HCT116 (cell line): ENCODE measurements around the gene TLR9. TPM values are rescaled to one million over a fixed set of nuclear protein-coding genes. Genes with fewer than 3 reads are reported as not detected.

Experiments
- ATAC-seq: fragments of 200-7000 bp; cut with Tn5 transposase; 2 replicates; pipeline ENCODE4 v1.9.1; 2020; ENCODE audit warnings: mild to moderate bottlenecking, moderate library complexity
- BruUV-seq: library from RNA; stranded (reverse); fragments of 400-500 nt; replicated peaks from 2 replicates; lab custom pipeline; 2021; lab: Mats Ljungman, UMichigan
- CTCF ChIA-PET: fragments of 300-600 bp; sonication (Branson Sonifier 250); formaldehyde crosslinking; loops from one replicate; lab custom pipeline; 2021; ENCODE audit warnings: antibody characterized with exemption; lab: Charles Lee
- POLR2A ChIA-PET: fragments of 300-600, 350-600 bp; sonication (Branson Sonifier 250); formaldehyde crosslinking; loops from one replicate; lab custom pipeline; 2021; ENCODE audit warnings: antibody characterized with exemption; lab: Charles Lee
- RAD21 ChIA-PET, 2 experiments: fragments of 300-600 bp; sonication (Branson Sonifier 250); formaldehyde crosslinking; loops; one replicate each; lab custom pipeline; 2023; ENCODE audit warnings: low total read pairs in 2 of 2; ENCODE audit not compliant: uncharacterized antibody in 2 of 2, unreplicated experiment in 2 of 2, low non-redundant PET in 1 of 2; lab: Charles Lee
- DNase-seq: peaks from one replicate; pipeline ENCODE4 v3.0.0-alpha.2; 2010; ENCODE audit warnings: low read depth, low spot score
- H2AFZ ChIP-seq: fragments of 200-600 bp; shearing (Covaris generic), sonication (generic); 2 replicates; pipeline ENCODE4 v1.6.1; 2017; ENCODE audit warnings: low read depth, mixed run types, mixed read lengths, antibody characterized with exemption, low read length; ENCODE audit not compliant: poor library complexity, severe bottlenecking
- H3K27ac ChIP-seq: 2 replicates; pipeline ENCODE4 v1.5.1; 2012; ENCODE audit warnings: low read depth, low read length
- H3K27me3 ChIP-seq: fragments of 200-600 bp; sonication (generic); 2 replicates; pipeline ENCODE4 v1.6.1; 2016; ENCODE audit warnings: mixed run types, low read length, mixed read lengths; ENCODE audit not compliant: insufficient read depth
- H3K36me3 ChIP-seq, 2 experiments: fragments of 200-500 bp in 1 of 2; fragments of 200-600 bp in 1 of 2; sonication (Bioruptor generic) in 1 of 2; sonication (generic) in 1 of 2; 2 replicates each; pipeline versions ENCODE4 v1.5.1 to v1.6.1; 2014 to 2016; ENCODE audit warnings: low read length in 2 of 2, inconsistent platforms in 1 of 2, mixed read lengths in 1 of 2, mixed run types in 1 of 2; ENCODE audit not compliant: insufficient read depth in 2 of 2, control insufficient read depth in 1 of 2
- H3K4me1 ChIP-seq, 2 experiments: fragments of 200-600 bp in 1 of 2; sonication (generic) in 1 of 2; 2 replicates each; pipeline versions ENCODE4 v1.5.1 to v1.6.1; 2012 to 2017; ENCODE audit warnings: low read length in 2 of 2, inconsistent platforms in 1 of 2, mild to moderate bottlenecking in 1 of 2, mixed read lengths in 1 of 2, mixed run types in 1 of 2, moderate library complexity in 1 of 2; ENCODE audit not compliant: insufficient read depth in 2 of 2, control insufficient read depth in 1 of 2
- H3K4me2 ChIP-seq: fragments of 200-600 bp; sonication (generic); 2 replicates; pipeline ENCODE4 v1.6.1; 2017; ENCODE audit warnings: mixed run types, low read length, mixed read lengths
- H3K4me3 ChIP-seq, 2 experiments: fragments of 200-600 bp in 1 of 2; sonication (generic) in 1 of 2; replicated peaks in 1 of 2; 2 replicates each; pipeline ENCODE4 v1.5.1; 2011 to 2016; ENCODE audit warnings: low read length in 2 of 2, control low read depth in 1 of 2, low read depth in 1 of 2, mild to moderate bottlenecking in 1 of 2, mixed read lengths in 1 of 2, mixed run types in 1 of 2
- H3K79me2 ChIP-seq: fragments of 200-600 bp; sonication (generic); 2 replicates; pipeline ENCODE4 v1.6.1; 2017; ENCODE audit warnings: mild to moderate bottlenecking, mixed run types, low read length, moderate library complexity, mixed read lengths; ENCODE audit not compliant: insufficient read depth
- H3K9ac ChIP-seq: fragments of 200-600 bp; sonication (generic); 2 replicates; pipeline ENCODE4 v1.6.1; 2016; ENCODE audit warnings: low read length, mixed read lengths
- H3K9me2 ChIP-seq: fragments of 200-600 bp; sonication (generic), shearing (Covaris generic); 2 replicates; pipeline ENCODE4 v1.6.1; 2017; ENCODE audit warnings: mixed run types, mild to moderate bottlenecking, moderate library complexity; ENCODE audit not compliant: insufficient read depth
- H3K9me3 ChIP-seq, 2 experiments: fragments of 200-500 bp in 1 of 2; fragments of 200-600 bp in 1 of 2; sonication (Bioruptor generic) in 1 of 2; sonication (generic) in 1 of 2; 2 replicates each; pipeline ENCODE4 v1.6.1; 2014 to 2017; ENCODE audit warnings: low read length in 2 of 2, mixed read lengths in 2 of 2, inconsistent platforms in 1 of 2, low read depth in 1 of 2, mild to moderate bottlenecking in 1 of 2, mixed run types in 1 of 2, moderate library complexity in 1 of 2; ENCODE audit not compliant: control insufficient read depth in 1 of 2, insufficient read depth in 1 of 2
- H4K20me1 ChIP-seq: fragments of 200-600 bp; sonication (generic), shearing (Covaris generic); 2 replicates; pipeline ENCODE4 v1.6.1; 2017; ENCODE audit warnings: mixed run types, mild to moderate bottlenecking, moderate library complexity; ENCODE audit not compliant: insufficient read depth
- ELF1 ChIP-seq: IDR thresholded peaks from 2 replicates; pipeline ENCODE4 v1.6.1; 2012; ENCODE audit warnings: low read depth, borderline replicate concordance
- EZH2 ChIP-seq: fragments of 200-600 bp; sonication (generic); IDR thresholded peaks from 2 replicates; pipeline ENCODE4 v1.6.1; 2017; ENCODE audit warnings: antibody characterized with exemption, mixed run types
- EZH2phosphoT487 ChIP-seq: fragments of 200-600 bp; IDR thresholded peaks from 2 replicates; pipeline ENCODE4 v1.6.1; 2018; ENCODE audit warnings: antibody characterized with exemption, borderline replicate concordance
- POLR2A ChIP-seq: IDR thresholded peaks from 2 replicates; pipeline ENCODE4 v1.7.0; 2011; ENCODE audit warnings: borderline replicate concordance; ENCODE audit not compliant: insufficient read depth, insufficient read length; ENCODE audit errors: extremely low read depth
- POLR2AphosphoS5 ChIP-seq: IDR thresholded peaks from 2 replicates; pipeline ENCODE4 v1.6.1; 2011; ENCODE audit warnings: mild to moderate bottlenecking, low read depth, low read length, moderate library complexity
- SIN3A ChIP-seq: IDR thresholded peaks from 2 replicates; pipeline ENCODE4 v1.6.1; 2012; ENCODE audit warnings: low read depth
- SP1 ChIP-seq: IDR thresholded peaks from 2 replicates; pipeline ENCODE4 v1.6.1; 2012; ENCODE audit warnings: low read depth
- TCF7L2 ChIP-seq: IDR thresholded peaks from 2 replicates; pipeline ENCODE4 v1.7.0; 2011; ENCODE audit warnings: borderline replicate concordance, inconsistent platforms; ENCODE audit not compliant: insufficient read depth, insufficient read length; ENCODE audit errors: extremely low read depth
- ZNF274 ChIP-seq: fragments of 200-500 bp; sonication (Bioruptor generic); IDR thresholded peaks from 2 replicates; pipeline ENCODE4 v1.6.1; 2014; ENCODE audit warnings: mild to moderate bottlenecking, low read depth, low read length, inconsistent platforms
- intact Hi-C: fragments of 100-400 bp; cut with micrococcal nuclease; formaldehyde crosslinking; loops from 2 replicates; pipeline ENCODE4 v1.10.0; 2022
- total RNA-seq: library from RNA; stranded (reverse); gene quantifications from one replicate; pipeline ENCODE4 v1.2.1, GENCODE V29; 2021; ENCODE audit not compliant: unreplicated experiment
- TF ChIP-seq, protein P1 (sequence below): IDR thresholded peaks from 2 replicates; pipeline ENCODE4 v1.6.1; 2012
- TF ChIP-seq, protein P2 (sequence below): IDR thresholded peaks from 2 replicates; pipeline ENCODE4 v1.6.1; 2012; ENCODE audit warnings: low read depth

TLR9 gene
- total RNA-seq, 1 experiment from 2014 or later = 0.15 TPM

DNA sequence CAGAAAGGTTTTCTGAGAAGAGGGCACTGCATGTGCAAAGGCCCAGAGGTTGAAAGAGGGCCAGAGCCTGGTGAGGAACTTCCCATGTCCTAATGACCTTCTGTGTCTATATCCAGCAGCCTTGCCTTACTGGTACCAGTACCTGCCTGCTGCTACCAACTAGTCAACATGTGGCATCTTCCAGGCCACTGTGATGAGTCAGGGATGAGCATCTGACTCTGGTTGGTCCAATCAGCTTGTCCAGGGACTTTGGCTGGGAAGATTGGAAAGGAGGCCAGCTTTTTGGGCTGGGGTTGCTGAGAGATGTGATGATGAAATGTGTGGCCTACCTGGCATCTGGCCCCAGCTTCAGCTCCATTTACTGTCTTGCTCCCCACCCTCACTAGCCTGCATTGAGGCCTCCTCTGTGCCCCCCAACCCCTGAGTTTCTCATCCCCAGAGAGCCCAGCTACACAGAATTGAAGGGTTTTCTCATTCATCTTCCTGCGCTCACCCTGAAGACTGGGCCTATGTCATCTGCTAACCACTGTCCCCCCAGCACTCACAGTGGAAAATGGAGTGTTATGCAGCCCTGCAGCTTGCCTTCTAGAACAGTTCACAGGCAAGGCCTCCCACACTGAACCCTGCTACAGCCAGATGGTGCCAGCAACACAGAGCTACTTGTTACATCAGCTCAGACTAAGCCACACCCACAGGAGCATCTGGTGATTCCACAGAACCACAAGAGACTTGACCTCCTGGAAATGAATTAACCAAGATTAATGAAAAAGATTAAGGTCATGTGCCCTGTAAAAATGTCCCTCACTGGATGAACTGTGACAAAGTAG is 14.8 kb upstream of the TLR9 start:
- Histone ChIP-seq H3K4me1 (peaks cover 49 to 60% of the 10 kb centered on the region in 2 experiments), H4K20me1 (no peaks in the 10 kb centered on the region), H3K4me2 (peak overlapping the region; percentile 84), H3K9me2 (no peaks in the 10 kb centered on the region), H3K27me3 (no peaks in the 10 kb centered on the region), H3K79me2 (peaks cover 29% of the 10 kb centered on the region), H3K9ac (peak overlapping the region; percentile 87), H3K9me3 (peaks cover 0 to 4% of the 10 kb centered on the region in 2 experiments; a peak in 1 of 4 replicates), H2AFZ (no peak overlapping the region)
- ChIA-PET CTCF (interaction anchor here (0.9 to 1.8 kb wide), 8 partner anchors 8 to 267 kb away, joined by 3 to 8 read pairs (median 4); partner anchors contain the start of genes ABHD14B and WDR82), POLR2A (interaction anchor here (0.6 to 3.9 kb wide), 10 partner anchors 9 to 148 kb away, joined by 3 to 18 read pairs (median 4); partner anchors contain the start of genes GLYCTK, POC1A and WDR82)
- intact Hi-C loops = no loop called here
- ATAC-seq = peak; percentile 26
- TF ChIP-seq POLR2A (no peak), POLR2AphosphoS5 (peak; percentile 91)
- TF ChIP-seq, all 23 proteins: peak for 1
- BruUV-seq = no TSS peak
- H3K4me3 ChIP-seq = peak overlapping the region; percentile 87 to 93
- H3K27ac ChIP-seq = peak overlapping the region; percentile 98
- peak; percentile 67 for DNase-seq
- RAD21 ChIA-PET = no interaction called here
- H3K36me3 ChIP-seq = no peaks in the 10 kb centered on the region

DNA sequence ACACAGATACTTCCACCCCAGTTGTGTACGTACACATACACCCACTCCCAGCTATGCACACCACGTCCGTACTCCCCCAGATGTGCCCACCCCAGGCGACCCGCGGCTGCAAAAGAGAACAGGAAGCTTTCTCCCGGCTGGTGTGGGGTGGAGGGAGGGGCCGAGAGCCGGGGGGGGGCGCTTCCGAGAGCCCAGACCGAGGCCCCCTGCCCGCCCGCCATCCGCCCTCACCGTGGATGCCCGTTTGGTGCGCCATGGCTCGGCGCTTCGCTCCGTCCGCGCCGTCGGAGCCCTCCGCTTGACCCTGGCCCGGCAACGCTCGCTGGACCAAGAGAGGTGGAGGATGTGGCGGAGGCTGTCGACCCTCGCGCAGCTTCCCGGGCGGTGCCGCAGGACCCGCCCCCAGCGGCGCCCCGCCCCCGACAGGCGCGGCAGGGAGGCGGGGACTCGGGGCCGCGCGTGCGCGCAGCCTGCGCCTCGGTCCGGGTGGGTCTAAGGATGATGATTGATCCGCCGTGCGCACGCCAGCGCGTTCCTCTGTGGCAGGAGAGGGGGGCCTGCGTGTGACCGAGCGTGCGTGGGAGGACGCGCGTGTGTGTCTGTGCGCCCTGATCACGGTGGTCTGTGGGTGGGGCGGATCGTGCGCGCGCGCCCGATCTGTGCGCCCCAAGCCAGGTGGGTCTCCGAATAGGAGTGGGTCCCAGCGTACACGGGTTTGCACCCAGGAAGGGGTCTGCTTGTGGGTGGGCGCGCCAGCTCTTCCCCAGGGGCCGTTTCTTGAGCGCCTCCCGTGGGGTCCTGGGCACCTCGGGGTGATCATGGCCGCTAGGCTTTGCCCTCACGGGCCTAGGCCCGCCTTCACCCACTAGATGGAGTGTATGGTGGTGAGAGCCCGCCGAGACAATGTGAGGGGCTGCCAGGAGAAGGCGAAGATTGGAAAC is 13.6 kb upstream of the TLR9 start, which contains the start of gene TWF2:
TSS of gene TWF2 (minus strand) at position 398 of the 941 bp plus-strand sequence. CDS start at position 256, 142 bp downstream.
- Histone ChIP-seq H3K4me1 (peaks cover 38 to 47% of the 10 kb centered on the region in 2 experiments), H3K27me3 (no peaks in the 10 kb centered on the region), H3K79me2 (peaks cover 29% of the 10 kb centered on the region), H4K20me1 (no peaks in the 10 kb centered on the region), H3K4me3 (peak within 1 kb of the TSS; percentile 87 to 93), H3K9ac (peak within 1 kb of the TSS; percentile 87), H3K9me2 (no peaks in the 10 kb centered on the region), H3K9me3 (peaks cover 0 to 4% of the 10 kb centered on the region in 2 experiments; a peak in 1 of 4 replicates), H3K36me3 (no peaks in the 10 kb centered on the region; a peak in 1 of 4 replicates), H2AFZ (no peak within 1 kb of the TSS), H3K27ac (peak within 1 kb of the TSS; percentile 98), H3K4me2 (peak within 1 kb of the TSS; percentile 84)
- peak; percentile 76 for ATAC-seq
- BruUV-seq = TSS peak; percentile 86
- intact Hi-C loops = loop anchor here (2.0 kb wide), 1 partner anchor 38 kb away; no protein-coding TSS in a partner anchor
- POLR2A ChIA-PET = interaction anchor here (1.0 to 2.6 kb wide), 3 partner anchors 40 to 100 kb away, joined by 3 to 11 read pairs (median 3); partner anchors contain the start of gene WDR82
- RAD21 ChIA-PET = interaction anchor here in 1 of 2 experiments (0.7 to 0.8 kb wide), 2 partner anchors 18 to 1472 kb away, joined by 3 read pairs; no protein-coding TSS in a partner anchor
- peak; percentile 31 for DNase-seq
- CTCF ChIA-PET = interaction anchor here (1.1 to 3.1 kb wide), 2 partner anchors 19 to 207 kb away, joined by 3 to 18 read pairs; no protein-coding TSS in a partner anchor
- TF ChIP-seq POLR2A = peak; percentile 79
- TF ChIP-seq TCF7L2 = no peak
- no peak for TF ChIP-seq ELF1
- TF ChIP-seq SP1 = no peak
- TF ChIP-seq EZH2 = no peak
- no peak for TF ChIP-seq EZH2phosphoT487
- TF ChIP-seq, protein P1, sequence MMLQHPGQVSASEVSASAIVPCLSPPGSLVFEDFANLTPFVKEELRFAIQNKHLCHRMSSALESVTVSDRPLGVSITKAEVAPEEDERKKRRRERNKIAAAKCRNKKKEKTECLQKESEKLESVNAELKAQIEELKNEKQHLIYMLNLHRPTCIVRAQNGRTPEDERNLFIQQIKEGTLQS = no peak
- TF ChIP-seq, protein P2, sequence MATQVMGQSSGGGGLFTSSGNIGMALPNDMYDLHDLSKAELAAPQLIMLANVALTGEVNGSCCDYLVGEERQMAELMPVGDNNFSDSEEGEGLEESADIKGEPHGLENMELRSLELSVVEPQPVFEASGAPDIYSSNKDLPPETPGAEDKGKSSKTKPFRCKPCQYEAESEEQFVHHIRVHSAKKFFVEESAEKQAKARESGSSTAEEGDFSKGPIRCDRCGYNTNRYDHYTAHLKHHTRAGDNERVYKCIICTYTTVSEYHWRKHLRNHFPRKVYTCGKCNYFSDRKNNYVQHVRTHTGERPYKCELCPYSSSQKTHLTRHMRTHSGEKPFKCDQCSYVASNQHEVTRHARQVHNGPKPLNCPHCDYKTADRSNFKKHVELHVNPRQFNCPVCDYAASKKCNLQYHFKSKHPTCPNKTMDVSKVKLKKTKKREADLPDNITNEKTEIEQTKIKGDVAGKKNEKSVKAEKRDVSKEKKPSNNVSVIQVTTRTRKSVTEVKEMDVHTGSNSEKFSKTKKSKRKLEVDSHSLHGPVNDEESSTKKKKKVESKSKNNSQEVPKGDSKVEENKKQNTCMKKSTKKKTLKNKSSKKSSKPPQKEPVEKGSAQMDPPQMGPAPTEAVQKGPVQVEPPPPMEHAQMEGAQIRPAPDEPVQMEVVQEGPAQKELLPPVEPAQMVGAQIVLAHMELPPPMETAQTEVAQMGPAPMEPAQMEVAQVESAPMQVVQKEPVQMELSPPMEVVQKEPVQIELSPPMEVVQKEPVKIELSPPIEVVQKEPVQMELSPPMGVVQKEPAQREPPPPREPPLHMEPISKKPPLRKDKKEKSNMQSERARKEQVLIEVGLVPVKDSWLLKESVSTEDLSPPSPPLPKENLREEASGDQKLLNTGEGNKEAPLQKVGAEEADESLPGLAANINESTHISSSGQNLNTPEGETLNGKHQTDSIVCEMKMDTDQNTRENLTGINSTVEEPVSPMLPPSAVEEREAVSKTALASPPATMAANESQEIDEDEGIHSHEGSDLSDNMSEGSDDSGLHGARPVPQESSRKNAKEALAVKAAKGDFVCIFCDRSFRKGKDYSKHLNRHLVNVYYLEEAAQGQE = no peak
- TF ChIP-seq SIN3A = no peak
- no peak for TF ChIP-seq ZNF274
